Measurements from ENCODE around the gene PKP1. TPM values are rescaled to one million over a fixed set of nuclear protein-coding genes. Genes with fewer than 3 reads are reported as not detected.

PKP1 gene
- total RNA-seq, 6 experiments from 2014 or later, result not detected

DNA sequence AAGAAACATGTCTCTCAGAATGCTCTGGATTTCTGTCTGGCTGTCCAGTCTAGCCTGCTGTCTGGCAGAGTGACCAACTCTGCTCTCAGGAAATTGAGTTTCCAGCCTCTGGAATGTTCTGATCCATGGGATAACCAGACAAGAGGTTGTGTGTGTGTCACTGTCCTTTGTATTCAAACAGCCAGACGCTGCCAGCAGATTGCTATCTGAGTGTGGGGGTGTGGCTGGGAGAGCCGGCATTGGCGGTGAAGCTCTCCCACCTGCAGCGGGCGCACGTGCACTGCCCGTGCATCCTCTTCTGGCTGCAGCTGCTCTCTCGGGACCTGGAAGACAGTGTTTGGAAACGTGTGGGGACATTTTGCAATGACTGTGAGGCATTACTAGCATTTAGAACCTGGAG, 26.1 kb downstream of the PKP1 start:
- peak overlapping the region in 2 of 3 donors; percentile 81 to 88 for H3K27ac ChIP-seq

DNA sequence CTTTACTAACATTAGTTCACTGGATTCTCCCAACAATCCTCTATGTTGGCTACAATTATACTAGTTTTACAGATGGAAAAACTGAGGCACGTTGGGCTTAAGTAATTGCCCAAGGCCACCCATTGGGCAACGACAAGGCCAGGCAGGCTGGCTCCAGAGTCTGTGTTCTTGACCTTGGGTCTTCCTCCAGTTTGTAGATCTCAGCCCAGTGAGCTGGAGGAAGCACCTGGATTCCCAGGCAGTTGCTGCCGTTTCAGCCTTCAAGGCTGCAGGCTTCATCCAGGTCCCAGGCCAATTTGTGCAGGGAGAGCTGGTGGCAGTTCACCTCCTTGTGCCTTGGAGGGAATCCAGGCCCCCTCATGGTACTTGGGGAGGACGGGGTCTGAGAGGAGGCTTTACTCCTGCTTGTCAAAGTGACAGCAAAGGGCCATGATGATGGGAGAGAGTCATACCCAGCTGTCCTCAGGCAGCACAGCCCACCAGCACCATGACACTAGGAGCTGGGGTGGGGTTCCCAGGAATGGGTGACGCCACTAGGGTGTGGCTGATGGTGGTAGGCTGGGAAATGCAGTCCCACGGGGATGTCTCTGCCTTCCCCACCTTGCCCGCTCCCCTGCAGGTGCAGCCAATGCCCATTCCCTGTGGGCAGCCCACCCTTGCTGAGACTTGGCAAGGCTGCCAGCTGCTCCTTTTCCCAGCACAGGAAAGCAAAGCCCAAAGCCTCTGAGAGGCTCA, 27.1 kb downstream of the PKP1 start:
- DNase-seq (no peak), ATAC-seq (no peak)
- H3K4me3 ChIP-seq, result no peak overlapping the region
- no peaks in the 10 kb centered on the region for H3K9me3 ChIP-seq
- 47% methylated on average over 3 of the region's 7 CpGs for WGBS (ENCODE audit: insufficient coverage, low coverage, low lambda C conversion rate, missing lambda C conversion rate)
- intact Hi-C loops (cut with DNase I), result no loop called here
- H3K4me1 ChIP-seq, result peaks cover 0 to 6% (median 2%) of the 10 kb centered on the region in 4 donors
- TF ChIP-seq POLR2A (IDR thresholded peaks at IDR 0.05), result no peak
- TF ChIP-seq, protein P1, sequence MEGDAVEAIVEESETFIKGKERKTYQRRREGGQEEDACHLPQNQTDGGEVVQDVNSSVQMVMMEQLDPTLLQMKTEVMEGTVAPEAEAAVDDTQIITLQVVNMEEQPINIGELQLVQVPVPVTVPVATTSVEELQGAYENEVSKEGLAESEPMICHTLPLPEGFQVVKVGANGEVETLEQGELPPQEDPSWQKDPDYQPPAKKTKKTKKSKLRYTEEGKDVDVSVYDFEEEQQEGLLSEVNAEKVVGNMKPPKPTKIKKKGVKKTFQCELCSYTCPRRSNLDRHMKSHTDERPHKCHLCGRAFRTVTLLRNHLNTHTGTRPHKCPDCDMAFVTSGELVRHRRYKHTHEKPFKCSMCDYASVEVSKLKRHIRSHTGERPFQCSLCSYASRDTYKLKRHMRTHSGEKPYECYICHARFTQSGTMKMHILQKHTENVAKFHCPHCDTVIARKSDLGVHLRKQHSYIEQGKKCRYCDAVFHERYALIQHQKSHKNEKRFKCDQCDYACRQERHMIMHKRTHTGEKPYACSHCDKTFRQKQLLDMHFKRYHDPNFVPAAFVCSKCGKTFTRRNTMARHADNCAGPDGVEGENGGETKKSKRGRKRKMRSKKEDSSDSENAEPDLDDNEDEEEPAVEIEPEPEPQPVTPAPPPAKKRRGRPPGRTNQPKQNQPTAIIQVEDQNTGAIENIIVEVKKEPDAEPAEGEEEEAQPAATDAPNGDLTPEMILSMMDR (IDR thresholded peaks at IDR 0.05), result no peak
- no peaks in the 10 kb centered on the region for H3K36me3 ChIP-seq
- H3K27me3 ChIP-seq, result no peaks in the 10 kb centered on the region
- no peak overlapping the region for H3K27ac ChIP-seq

More for the DNA sequence above, 26.1 kb downstream of the PKP1 start:
- ATAC-seq (peak; percentile 95 to 97 (median 96)), DNase-seq (peak; percentile 79 to 96 (median 95))
- TF ChIP-seq, protein P1 (IDR thresholded peaks at IDR 0.05), result peak in 1 of 4 donors; percentile 44
- TF ChIP-seq POLR2A (IDR thresholded peaks at IDR 0.05), result no peak
- intact Hi-C loops (cut with DNase I), result no loop called here
- H3K4me1 ChIP-seq, result peaks cover 0 to 6% (median 2%) of the 10 kb centered on the region in 4 donors
- no peaks in the 10 kb centered on the region for H3K9me3 ChIP-seq
- H3K27me3 ChIP-seq, result no peaks in the 10 kb centered on the region
- H3K36me3 ChIP-seq, result no peaks in the 10 kb centered on the region
- H3K4me3 ChIP-seq, result no peak overlapping the region
- 0% methylated on average over 2 of the region's 9 CpGs for WGBS (ENCODE audit: insufficient coverage, low coverage, low lambda C conversion rate, missing lambda C conversion rate)

DNA sequence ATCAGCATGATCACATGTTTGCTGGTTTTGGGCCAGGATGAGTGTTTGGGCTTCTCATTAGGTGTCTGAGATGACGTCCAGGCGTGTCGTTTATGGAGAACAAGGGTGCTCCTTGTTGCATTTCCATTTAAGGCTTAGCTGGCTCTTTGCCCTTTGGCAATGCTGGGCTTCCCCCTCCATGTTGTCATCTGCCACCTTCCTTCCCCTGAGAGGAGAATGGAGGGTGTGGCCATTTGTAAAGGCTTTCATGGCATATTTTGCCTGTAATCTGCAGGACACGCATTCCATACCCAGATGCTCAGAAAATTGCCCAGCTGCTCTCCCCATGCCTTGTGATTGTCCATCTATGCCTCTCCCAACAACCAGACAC, 27.7 kb downstream of the PKP1 start:
- no peak overlapping the region for H3K27ac ChIP-seq
- H3K9me3 ChIP-seq, result no peaks in the 10 kb centered on the region
- intact Hi-C loops (cut with DNase I), result no loop called here
- no peaks in the 10 kb centered on the region for H3K27me3 ChIP-seq
- H3K36me3 ChIP-seq, result no peaks in the 10 kb centered on the region
- no peak for TF ChIP-seq POLR2A (IDR thresholded peaks at IDR 0.05)
- TF ChIP-seq, protein P1 (IDR thresholded peaks at IDR 0.05), result no peak
- 86% methylated on average over 4 of the region's 4 CpGs for whole genome bisulfite sequencing (ENCODE audit: insufficient coverage, low coverage, low lambda C conversion rate, missing lambda C conversion rate)
- ATAC-seq (no peak), DNase-seq (no peak)
- no peak overlapping the region for H3K4me3 ChIP-seq
- H3K4me1 ChIP-seq, result peaks cover 0 to 6% (median 2%) of the 10 kb centered on the region in 4 donors

DNA sequence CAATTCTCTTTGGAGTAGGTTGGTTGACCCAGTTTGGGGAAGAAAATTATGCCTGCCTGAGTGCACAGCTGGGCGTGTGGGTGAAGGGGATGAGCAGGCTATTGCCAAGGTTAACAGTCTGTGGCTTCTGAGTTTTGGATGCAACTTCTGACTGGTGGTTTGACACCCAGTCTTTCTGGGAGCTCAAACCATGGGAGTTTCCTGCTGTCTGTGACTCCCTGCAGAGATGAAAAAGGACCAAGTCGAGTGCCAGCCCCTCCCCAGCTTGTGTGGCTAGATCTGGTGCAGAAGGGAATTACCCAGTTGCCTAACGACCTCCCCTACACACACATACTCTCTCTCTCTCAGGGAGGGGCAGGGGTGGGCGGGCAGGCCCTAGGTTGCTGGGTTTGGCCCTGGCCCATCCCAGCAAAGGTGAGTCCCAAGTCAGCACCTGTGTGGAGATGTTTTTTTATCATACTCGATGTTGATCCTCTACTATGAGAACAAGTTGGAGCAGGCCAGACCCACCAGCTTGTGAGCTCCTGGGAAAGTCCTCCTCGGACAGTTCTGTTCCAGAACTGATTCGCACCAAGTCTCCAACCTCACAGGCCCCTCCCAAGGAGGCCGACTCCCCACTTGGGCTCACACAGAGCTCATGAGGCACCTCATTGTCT, 28.2 kb downstream of the PKP1 start:
- peak in 1 of 3 donors; percentile 24 for DNase-seq
- Histone ChIP-seq H3K27ac (no peak overlapping the region), H3K4me3 (no peak overlapping the region), H3K36me3 (no peaks in the 10 kb centered on the region), H3K4me1 (peaks cover 0 to 6% (median 2%) of the 10 kb centered on the region in 4 donors), H3K9me3 (no peaks in the 10 kb centered on the region), H3K27me3 (no peaks in the 10 kb centered on the region)
- no peak for TF ChIP-seq POLR2A (IDR thresholded peaks at IDR 0.05)
- 45% methylated on average over 2 of the region's 8 CpGs for WGBS (ENCODE audit: insufficient coverage, low coverage, low lambda C conversion rate, missing lambda C conversion rate)
- intact Hi-C loops (cut with DNase I), result no loop called here
- ATAC-seq, result no peak

DNA sequence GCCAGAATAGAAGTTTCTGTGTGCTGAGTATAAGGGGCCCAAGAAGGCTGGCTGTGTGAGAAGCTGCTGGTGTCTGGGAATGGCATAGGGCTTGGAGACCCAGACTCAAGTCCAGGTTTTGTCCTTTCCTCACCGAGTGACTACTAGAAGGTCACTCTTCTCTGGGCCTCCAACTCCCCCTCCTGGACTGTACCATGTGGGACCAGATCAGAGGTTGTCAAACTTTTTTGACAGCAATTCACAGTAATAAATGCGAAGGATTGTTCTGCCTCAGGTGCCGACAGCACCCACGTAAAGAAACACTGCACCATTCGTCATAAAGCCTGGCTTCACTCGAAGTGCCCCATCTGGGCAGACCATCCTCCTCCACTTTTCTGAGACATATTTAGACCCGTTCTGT, 29.0 kb downstream of the PKP1 start:
- Histone ChIP-seq H3K9me3 (no peaks in the 10 kb centered on the region), H3K36me3 (no peaks in the 10 kb centered on the region), H3K4me1 (peaks cover 0 to 6% (median 2%) of the 10 kb centered on the region in 4 donors), H3K4me3 (no peak overlapping the region), H3K27me3 (no peaks in the 10 kb centered on the region), H3K27ac (no peak overlapping the region)
- 70% methylated on average over 3 of the region's 7 CpGs for WGBS (ENCODE audit: insufficient coverage, low coverage, low lambda C conversion rate, missing lambda C conversion rate)
- DNase-seq (no peak), ATAC-seq (no peak)
- intact Hi-C loops (cut with DNase I), result no loop called here
- TF ChIP-seq POLR2A (IDR thresholded peaks at IDR 0.05), result no peak
- TF ChIP-seq, protein P1 (IDR thresholded peaks at IDR 0.05), result no peak
